Colonic mucosa (tissue), 4 donors: Measurements from ENCODE around the gene THUMPD3. TPM values are rescaled to one million over a fixed set of nuclear protein-coding genes. Genes with fewer than 3 reads are reported as not detected.

Experiments
- DNase-seq: peaks from one replicate; pipeline ENCODE4 v3.0.0-alpha.2; 2020
- H3K27ac ChIP-seq: fragments of 200-600 bp; one replicate; pipeline ENCODE4 v1.8.0; 2021
- H3K27me3 ChIP-seq: fragments of 200-600 bp; one replicate; pipeline ENCODE4 v1.8.0; 2021
- H3K36me3 ChIP-seq: fragments of 200-600 bp; one replicate; pipeline ENCODE4 v1.8.0; 2021
- H3K4me1 ChIP-seq: fragments of 200-600 bp; one replicate; pipeline ENCODE4 v1.8.0; 2021; ENCODE audit warnings: mild to moderate bottlenecking
- H3K4me3 ChIP-seq: fragments of 200-600 bp; one replicate; pipeline ENCODE4 v1.8.0; 2021
- H3K9ac ChIP-seq, 2 donors: one replicate each; pipeline ENCODE4 v1.7.0; 2013; ENCODE audit warnings: control low read depth in 2 of 2, low read depth in 2 of 2, low read length in 2 of 2
- H3K9me3 ChIP-seq: fragments of 200-600 bp; one replicate; pipeline ENCODE4 v1.8.0; 2021
- intact Hi-C: fragments of 100-400 bp; cut with DNase I; formaldehyde crosslinking; loops from one replicate; pipeline ENCODE4 v1.14.1; 2022
- total RNA-seq, 2 donors: library from RNA; stranded (reverse); fragmentation: NEBNext Ultra II Directional in 1 of 2; extraction: Animal tissue kit (Norgen Biotek cat#: 25700) in 1 of 2; gene quantifications; one replicate each; pipeline ENCODE4 v1.2.1, GENCODE V29; 2021
- TF ChIP-seq, protein P1 (sequence below): fragments of 200-600 bp; IDR thresholded peaks from one replicate; pipeline ENCODE4 v1.8.0; 2022; ENCODE audit warnings: antibody characterized with exemption, mild to moderate bottlenecking
- donor health status: healthy.
- donor health status: DM: no; HTN: no; CAD: no.
- donor health status: DM: no; HTN: no; CAD: no.

THUMPD3 gene, protein sequence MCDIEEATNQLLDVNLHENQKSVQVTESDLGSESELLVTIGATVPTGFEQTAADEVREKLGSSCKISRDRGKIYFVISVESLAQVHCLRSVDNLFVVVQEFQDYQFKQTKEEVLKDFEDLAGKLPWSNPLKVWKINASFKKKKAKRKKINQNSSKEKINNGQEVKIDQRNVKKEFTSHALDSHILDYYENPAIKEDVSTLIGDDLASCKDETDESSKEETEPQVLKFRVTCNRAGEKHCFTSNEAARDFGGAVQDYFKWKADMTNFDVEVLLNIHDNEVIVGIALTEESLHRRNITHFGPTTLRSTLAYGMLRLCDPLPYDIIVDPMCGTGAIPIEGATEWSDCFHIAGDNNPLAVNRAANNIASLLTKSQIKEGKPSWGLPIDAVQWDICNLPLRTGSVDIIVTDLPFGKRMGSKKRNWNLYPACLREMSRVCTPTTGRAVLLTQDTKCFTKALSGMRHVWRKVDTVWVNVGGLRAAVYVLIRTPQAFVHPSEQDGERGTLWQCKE
- 10 to 100 TPM; 40.1 to 46.0 TPM for total RNA-seq

DNA sequence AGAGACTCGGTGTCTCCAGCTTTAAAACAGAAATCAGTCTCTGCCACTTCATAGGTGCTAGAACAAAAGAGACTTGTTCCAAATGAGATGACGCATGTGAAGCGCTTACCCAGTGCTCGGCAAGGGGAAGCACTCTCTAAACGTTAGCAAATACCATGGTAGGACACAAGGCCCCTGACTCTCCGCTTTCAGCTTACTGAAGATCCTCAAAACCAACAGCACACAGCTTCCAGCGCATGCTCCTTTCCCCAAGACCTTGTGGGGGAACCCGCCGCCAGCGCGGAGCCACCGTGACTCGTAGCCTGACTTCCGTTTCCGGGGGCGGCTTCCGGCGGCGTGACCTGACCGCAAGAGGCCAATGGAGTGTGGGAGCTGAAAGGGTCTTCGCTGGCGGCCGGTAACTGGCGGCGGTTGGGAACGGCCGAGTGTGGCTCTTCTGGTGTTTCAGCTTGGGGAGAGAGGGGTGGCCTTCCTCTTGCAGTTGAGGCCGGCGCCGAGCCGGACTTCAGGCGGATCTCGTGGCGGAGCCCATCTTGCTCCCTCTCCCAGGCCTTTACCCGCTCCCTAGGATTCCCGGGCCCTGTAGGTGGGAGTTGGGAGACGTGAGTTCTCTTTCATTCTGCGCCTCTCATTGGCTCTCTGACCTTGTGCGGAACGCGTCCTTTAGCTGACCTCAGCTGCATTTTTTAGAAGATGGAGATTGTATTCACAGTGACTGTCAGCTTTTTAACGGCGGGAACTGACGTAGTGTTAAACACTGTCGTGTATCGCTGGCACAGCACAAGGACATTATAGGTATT lies at the start of gene THUMPD3:
Gene THUMPD3 (plus strand): TSS at position 324 of the 800 bp plus-strand sequence. CDS start 2,015 bp downstream, outside the sequence.
- Histone ChIP-seq H3K27ac (peak within 1 kb of the TSS; percentile 89), H3K4me3 (peak within 1 kb of the TSS; percentile 68), H3K27me3 (no peaks in the 10 kb centered on the region), H3K36me3 (peaks cover 6% of the 10 kb centered on the region), H3K9ac (peak within 1 kb of the TSS; percentile 68 to 92), H3K4me1 (peaks cover 9% of the 10 kb centered on the region), H3K9me3 (no peaks in the 10 kb centered on the region)
- intact Hi-C loops: no loop called here
- TF ChIP-seq, protein P1, sequence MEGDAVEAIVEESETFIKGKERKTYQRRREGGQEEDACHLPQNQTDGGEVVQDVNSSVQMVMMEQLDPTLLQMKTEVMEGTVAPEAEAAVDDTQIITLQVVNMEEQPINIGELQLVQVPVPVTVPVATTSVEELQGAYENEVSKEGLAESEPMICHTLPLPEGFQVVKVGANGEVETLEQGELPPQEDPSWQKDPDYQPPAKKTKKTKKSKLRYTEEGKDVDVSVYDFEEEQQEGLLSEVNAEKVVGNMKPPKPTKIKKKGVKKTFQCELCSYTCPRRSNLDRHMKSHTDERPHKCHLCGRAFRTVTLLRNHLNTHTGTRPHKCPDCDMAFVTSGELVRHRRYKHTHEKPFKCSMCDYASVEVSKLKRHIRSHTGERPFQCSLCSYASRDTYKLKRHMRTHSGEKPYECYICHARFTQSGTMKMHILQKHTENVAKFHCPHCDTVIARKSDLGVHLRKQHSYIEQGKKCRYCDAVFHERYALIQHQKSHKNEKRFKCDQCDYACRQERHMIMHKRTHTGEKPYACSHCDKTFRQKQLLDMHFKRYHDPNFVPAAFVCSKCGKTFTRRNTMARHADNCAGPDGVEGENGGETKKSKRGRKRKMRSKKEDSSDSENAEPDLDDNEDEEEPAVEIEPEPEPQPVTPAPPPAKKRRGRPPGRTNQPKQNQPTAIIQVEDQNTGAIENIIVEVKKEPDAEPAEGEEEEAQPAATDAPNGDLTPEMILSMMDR: no peak
- peak; percentile 96 for DNase-seq

GRCh38 chr3:9314796-9315195 lies 48.1 kb upstream of the THUMPD3 start:
- Histone ChIP-seq H3K4me1 (no peaks in the 10 kb centered on the region), H3K9me3 (no peaks in the 10 kb centered on the region), H3K9ac (no peak overlapping the region), H3K4me3 (no peak overlapping the region), H3K27ac (no peak overlapping the region), H3K36me3 (no peaks in the 10 kb centered on the region), H3K27me3 (no peaks in the 10 kb centered on the region)
- TF ChIP-seq, protein P1: no peak
- no peak for DNase-seq
- intact Hi-C loops: no loop called here

DNA sequence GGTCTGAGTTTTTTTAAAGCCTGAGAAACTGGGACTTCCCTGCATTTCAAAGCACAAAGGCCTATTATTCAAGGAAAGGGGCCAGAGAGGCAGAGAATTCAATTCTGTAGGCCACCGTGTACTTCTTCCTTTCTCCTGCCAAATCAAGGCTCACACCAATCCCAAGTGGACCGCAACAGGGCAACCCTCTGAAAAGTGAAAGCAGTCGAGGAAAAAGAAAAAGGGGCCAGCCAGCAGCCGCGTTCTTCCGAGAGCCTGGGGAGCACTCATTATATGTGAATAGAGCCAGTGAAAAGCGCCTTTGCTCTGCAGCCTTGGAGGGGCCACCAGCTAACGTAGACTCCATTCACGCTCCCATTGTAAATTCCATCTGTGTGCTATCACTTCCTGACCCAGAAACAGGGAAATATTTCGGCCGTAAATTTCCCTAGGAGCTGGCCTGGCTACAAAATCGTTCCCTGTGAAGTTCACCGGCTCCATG lies 45.9 kb upstream of the THUMPD3 start:
- no peaks in the 10 kb centered on the region for H3K36me3 ChIP-seq
- no peaks in the 10 kb centered on the region for H3K9me3 ChIP-seq
- H3K4me1 ChIP-seq: no peaks in the 10 kb centered on the region
- peak; percentile 24 for DNase-seq
- H3K9ac ChIP-seq: no peak overlapping the region
- TF ChIP-seq, protein P1: no peak
- peak overlapping the region; percentile 23 for H3K4me3 ChIP-seq
- no peaks in the 10 kb centered on the region for H3K27me3 ChIP-seq
- H3K27ac ChIP-seq: peak overlapping the region; percentile 36
- intact Hi-C loops: no loop called here

DNA sequence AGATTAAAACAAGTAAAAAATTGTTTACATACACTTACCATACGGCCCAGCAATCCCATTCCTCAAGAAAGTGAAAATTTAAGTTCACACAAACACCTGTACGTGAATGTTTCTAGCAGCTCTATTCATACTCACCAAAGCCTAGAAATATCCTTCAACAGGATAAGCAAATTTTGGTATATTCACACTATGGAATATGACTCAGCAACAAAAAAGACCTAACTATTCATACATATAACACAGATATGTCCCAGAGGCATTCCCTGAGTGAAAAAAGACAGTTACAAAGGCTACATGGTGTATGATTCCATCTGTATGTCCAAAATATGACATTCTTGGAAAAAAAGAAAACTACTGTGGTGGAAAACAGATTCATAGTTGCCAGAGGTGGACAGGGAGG lies 40.1 kb upstream of the THUMPD3 start:
- H3K27ac ChIP-seq: no peak overlapping the region
- intact Hi-C loops: no loop called here
- DNase-seq: no peak
- H3K36me3 ChIP-seq: no peaks in the 10 kb centered on the region
- H3K4me1 ChIP-seq: no peaks in the 10 kb centered on the region
- H3K27me3 ChIP-seq: no peaks in the 10 kb centered on the region
- TF ChIP-seq, protein P1: no peak
- no peak overlapping the region for H3K4me3 ChIP-seq
- H3K9me3 ChIP-seq: no peaks in the 10 kb centered on the region
- H3K9ac ChIP-seq: no peak overlapping the region

- Histone ChIP-seq H3K4me3 (no peak overlapping the region), H3K27ac (no peak overlapping the region), H3K4me1 (no peaks in the 10 kb centered on the region), H3K27me3 (no peaks in the 10 kb centered on the region), H3K9ac (no peak overlapping the region), H3K36me3 (no peaks in the 10 kb centered on the region), H3K9me3 (no peaks in the 10 kb centered on the region)
- DNase-seq: no peak
- intact Hi-C loops: no loop called here
- TF ChIP-seq, protein P1: no peak
These were observed 37.9 kb upstream of the THUMPD3 start for GRCh38 chr3:9324944-9325343.
